Ishikawa (cell line): Measurements from ENCODE around the gene MACROD2.

Experiments used
- RAD21 ChIP-seq: IDR thresholded peaks from 2 replicates; pipeline ENCODE4 v1.6.1; 2012; ENCODE audit warnings: low read depth
- USF1 ChIP-seq: IDR thresholded peaks from 2 replicates; pipeline ENCODE4 v1.6.1; 2012
- TF ChIP-seq, protein P1 (sequence below): IDR thresholded peaks from 2 replicates; pipeline ENCODE4 v1.6.1; 2012

DNA sequence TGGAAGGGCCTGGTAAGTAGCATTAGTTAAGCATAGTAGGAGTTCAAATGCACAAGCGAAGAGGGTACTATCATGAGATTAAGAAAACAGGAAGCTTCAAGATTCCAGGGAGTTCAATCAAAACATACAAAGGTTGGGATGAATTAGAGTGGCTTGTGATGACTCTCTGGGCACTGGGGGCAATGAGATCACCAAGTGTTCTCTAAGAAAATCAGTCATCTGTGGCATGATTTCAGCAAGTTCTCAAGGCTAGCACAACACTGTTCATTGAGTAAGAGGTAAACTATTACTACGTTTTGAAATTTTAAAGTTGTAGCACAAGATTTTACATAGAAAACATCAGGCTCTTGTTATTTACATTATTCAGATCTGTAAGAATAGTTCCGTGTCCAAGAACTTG is 481.8 kb downstream of the MACROD2 start:
- TF ChIP-seq, protein P1, sequence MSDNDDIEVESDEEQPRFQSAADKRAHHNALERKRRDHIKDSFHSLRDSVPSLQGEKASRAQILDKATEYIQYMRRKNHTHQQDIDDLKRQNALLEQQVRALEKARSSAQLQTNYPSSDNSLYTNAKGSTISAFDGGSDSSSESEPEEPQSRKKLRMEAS = no peak
- TF ChIP-seq RAD21 = no peak
- TF ChIP-seq USF1 = no peak
